Astrocyte (in vitro differentiated cells and primary cell): ENCODE data around the gene USP20. TPM values are rescaled to one million over a fixed set of nuclear protein-coding genes. Genes with fewer than 3 reads are reported as not detected.

ENCODE experiments used
- DNase-seq: peaks from one replicate; pipeline ENCODE4 v3.0.0-alpha.2; 2010; ENCODE audit warnings: low read depth
- FAIRE-seq: peaks from 2 replicates; lab custom pipeline; 2011; peaks lifted over from hg19 to GRCh38; lab: Jason Lieb, UNC
- H2AFZ ChIP-seq: 2 replicates; pipeline ENCODE4 v1.6.0; 2012; ENCODE audit warnings: low read depth, low read length, inconsistent platforms
- H3K27ac ChIP-seq: 2 replicates; pipeline ENCODE4 v1.5.1; 2011; ENCODE audit warnings: low read depth, low read length, inconsistent platforms
- H3K27me3 ChIP-seq: 2 replicates; pipeline ENCODE4 v1.6.0; 2011; ENCODE audit warnings: low read length, inconsistent platforms; ENCODE audit not compliant: insufficient read depth
- H3K36me3 ChIP-seq: 2 replicates; pipeline ENCODE4 v1.5.1; 2011; ENCODE audit warnings: low read length, inconsistent platforms; ENCODE audit not compliant: insufficient read depth
- H3K4me1 ChIP-seq: 2 replicates; pipeline ENCODE4 v1.5.1; 2011; ENCODE audit warnings: low read length, inconsistent platforms; ENCODE audit not compliant: insufficient read depth
- H3K4me2 ChIP-seq: 2 replicates; pipeline ENCODE4 v1.6.0; 2012; ENCODE audit warnings: low read length, inconsistent platforms
- H3K4me3 ChIP-seq: 2 replicates; pipeline ENCODE4 v1.5.1; 2011; ENCODE audit warnings: low read depth, mild to moderate bottlenecking, low read length, inconsistent platforms; ENCODE audit not compliant: insufficient read depth
- H3K79me2 ChIP-seq: 2 replicates; pipeline ENCODE4 v1.6.0; 2012; ENCODE audit warnings: mild to moderate bottlenecking, low read length, inconsistent platforms; ENCODE audit not compliant: insufficient read depth
- H3K9ac ChIP-seq: 2 replicates; pipeline ENCODE4 v1.6.0; 2012; ENCODE audit warnings: mild to moderate bottlenecking, low read length, inconsistent platforms
- H3K9me3 ChIP-seq: 2 replicates; pipeline ENCODE4 v1.5.1; 2012; ENCODE audit warnings: low read depth, mild to moderate bottlenecking, low read length, inconsistent platforms; ENCODE audit not compliant: insufficient read depth
- H4K20me1 ChIP-seq: 2 replicates; pipeline ENCODE4 v1.6.0; 2012; ENCODE audit warnings: low read length, inconsistent platforms; ENCODE audit not compliant: insufficient read depth
- H3K27ac Mint-ChIP-seq: one replicate; pipeline ENCODE4 v1.8.0; 2021; ENCODE audit warnings: mild to moderate bottlenecking, mixed read lengths; ENCODE audit not compliant: unreplicated experiment
- H3K27me3 Mint-ChIP-seq: one replicate; pipeline ENCODE4 v1.8.0; 2021; ENCODE audit warnings: low read depth, mixed read lengths; ENCODE audit not compliant: unreplicated experiment
- H3K36me3 Mint-ChIP-seq: one replicate; pipeline ENCODE4 v1.8.0; 2021; ENCODE audit warnings: low read depth, mixed read lengths; ENCODE audit not compliant: unreplicated experiment
- H3K4me1 Mint-ChIP-seq: one replicate; pipeline ENCODE4 v1.8.0; 2021; ENCODE audit warnings: low read depth, mixed read lengths; ENCODE audit not compliant: unreplicated experiment
- H3K4me3 Mint-ChIP-seq: one replicate; pipeline ENCODE4 v1.8.0; 2021; ENCODE audit warnings: mild to moderate bottlenecking, moderate library complexity, mixed read lengths; ENCODE audit not compliant: unreplicated experiment
- H3K9me3 Mint-ChIP-seq: one replicate; pipeline ENCODE4 v1.8.0; 2021; ENCODE audit warnings: mild to moderate bottlenecking, mixed read lengths; ENCODE audit not compliant: unreplicated experiment
- CTCF ChIP-seq: IDR thresholded peaks from 2 replicates; pipeline ENCODE4 v1.5.1; 2011; ENCODE audit warnings: low read depth, mild to moderate bottlenecking, inconsistent platforms, low read length, moderate library complexity; ENCODE audit not compliant: insufficient read depth
- EZH2 ChIP-seq: IDR thresholded peaks from 2 replicates; pipeline ENCODE4 v1.6.1; 2012; ENCODE audit warnings: mild to moderate bottlenecking, low read length, inconsistent platforms; ENCODE audit not compliant: insufficient read depth
- total RNA-seq: library from RNA; stranded (reverse); gene quantifications from 2 replicates; pipeline ENCODE4 v1.2.1, GENCODE V29; 2021

USP20 gene
- total RNA-seq, 1 donor from 2014 or later, result 24.1 TPM

- Mint-ChIP-seq H3K9me3 (no peaks in the 10 kb centered on the region), H3K27ac (no peak overlapping the region), H3K27me3 (no peaks in the 10 kb centered on the region), H3K36me3 (peaks cover 11% of the 10 kb centered on the region), H3K4me3 (no peak overlapping the region), H3K4me1 (peaks cover 11% of the 10 kb centered on the region)
- no peak for TF ChIP-seq EZH2
- TF ChIP-seq CTCF, result no peak
- Histone ChIP-seq H3K36me3 (peaks cover 23% of the 10 kb centered on the region), H3K79me2 (peaks cover 39% of the 10 kb centered on the region), H3K27me3 (no peaks in the 10 kb centered on the region), H3K9me3 (no peaks in the 10 kb centered on the region), H4K20me1 (peaks cover 10% of the 10 kb centered on the region), H3K4me1 (no peaks in the 10 kb centered on the region), H2AFZ (no peak overlapping the region), H3K27ac (no peak overlapping the region), H3K4me2 (no peak overlapping the region), H3K9ac (no peak overlapping the region), H3K4me3 (no peak overlapping the region)
- FAIRE-seq (no peak), DNase-seq (no peak)
These were observed 2.3 kb upstream of the USP20 start for GRCh38 chr9:129832982-129833381.

GRCh38 chr9:129834489-129835127 lies 650 bp upstream of the USP20 start:
- no peaks in the 10 kb centered on the region for H3K27me3 ChIP-seq
- H4K20me1 ChIP-seq, result peaks cover 16% of the 10 kb centered on the region
- no peak for DNase-seq
- no peaks in the 10 kb centered on the region for H3K9me3 ChIP-seq
- H3K36me3 ChIP-seq, result peaks cover 15% of the 10 kb centered on the region
- peak overlapping the region; percentile 91 for H3K4me3 ChIP-seq
- Mint-ChIP-seq H3K27me3 (no peaks in the 10 kb centered on the region), H3K4me3 (peak overlapping the region; percentile 97), H3K9me3 (no peaks in the 10 kb centered on the region), H3K36me3 (peaks cover 6% of the 10 kb centered on the region), H3K4me1 (peaks cover 26% of the 10 kb centered on the region), H3K27ac (peak overlapping the region; percentile 89)
- H3K9ac ChIP-seq, result peak overlapping the region; percentile 87
- H3K27ac ChIP-seq, result peak overlapping the region; percentile 56
- peaks cover 16% of the 10 kb centered on the region for H3K4me1 ChIP-seq
- no peak for FAIRE-seq
- peak overlapping the region; percentile 89 for H3K4me2 ChIP-seq
- peak overlapping the region; percentile 78 for H2AFZ ChIP-seq
- TF ChIP-seq CTCF (no peak), EZH2 (no peak)
- peaks cover 41% of the 10 kb centered on the region for H3K79me2 ChIP-seq

- DNase-seq (peak; percentile 25), FAIRE-seq (no peak)
- peak overlapping the region; percentile 34 for H3K27ac ChIP-seq
- H3K4me1 Mint-ChIP-seq, result peaks cover 26% of the 10 kb centered on the region
- H3K9me3 Mint-ChIP-seq, result no peaks in the 10 kb centered on the region
- H3K36me3 Mint-ChIP-seq, result peaks cover 4% of the 10 kb centered on the region
- H3K9me3 ChIP-seq, result no peaks in the 10 kb centered on the region
- H3K4me2 ChIP-seq, result peak overlapping the region; percentile 89
- H3K27me3 ChIP-seq, result no peaks in the 10 kb centered on the region
- H3K4me1 ChIP-seq, result peaks cover 20% of the 10 kb centered on the region
- peak overlapping the region; percentile 91 for H3K4me3 ChIP-seq
- H4K20me1 ChIP-seq, result peaks cover 22% of the 10 kb centered on the region
- H3K27ac Mint-ChIP-seq, result peak overlapping the region; percentile 86
- no peaks in the 10 kb centered on the region for H3K27me3 Mint-ChIP-seq
- peaks cover 9% of the 10 kb centered on the region for H3K36me3 ChIP-seq
- H3K4me3 Mint-ChIP-seq, result peak overlapping the region; percentile 89
- H3K79me2 ChIP-seq, result peaks cover 48% of the 10 kb centered on the region
- TF ChIP-seq EZH2, result no peak
- no peak for TF ChIP-seq CTCF
- H3K9ac ChIP-seq, result peak overlapping the region; percentile 87
- H2AFZ ChIP-seq, result peak overlapping the region; percentile 59
These were observed 584 bp downstream of the USP20 start for GRCh38 chr9:129835860-129836223.
